Fibroblast of skin of left biceps (primary cell): ENCODE data around the gene TMX1.

Experiments
- DNase-seq, 2 experiments: peaks; one replicate each; pipeline ENCODE4 v3.0.0-alpha.2; 2013; ENCODE audit warnings: low read depth in 2 of 2

TMX1 gene

GRCh38 chr14:51293149-51293911 lies 53.3 kb downstream of the TMX1 start:
- DNase-seq: no peak

DNA sequence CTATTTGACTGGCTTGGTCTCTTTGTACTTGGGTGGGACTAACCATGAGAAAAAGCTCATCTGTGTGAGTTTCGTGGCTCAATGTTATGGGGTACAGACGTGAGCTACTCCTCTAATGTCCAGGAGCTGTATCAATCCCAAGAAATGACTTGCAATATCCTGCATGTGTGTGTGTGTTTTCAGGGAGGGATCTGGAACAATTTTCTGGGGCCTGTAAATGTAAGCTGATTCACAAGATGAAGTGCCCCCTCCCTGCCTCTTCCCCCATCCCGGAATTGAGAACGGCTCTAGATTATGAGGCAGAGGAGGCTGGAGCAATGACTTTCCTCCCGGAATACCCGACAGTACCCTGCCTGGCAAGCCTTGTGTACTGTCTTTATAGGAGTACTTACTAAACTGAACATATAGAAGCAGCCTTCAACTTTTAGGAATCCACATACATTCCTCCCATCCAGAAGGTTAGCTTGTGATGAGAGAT lies 53.9 kb downstream of the TMX1 start:
- DNase-seq: no peak

DNA sequence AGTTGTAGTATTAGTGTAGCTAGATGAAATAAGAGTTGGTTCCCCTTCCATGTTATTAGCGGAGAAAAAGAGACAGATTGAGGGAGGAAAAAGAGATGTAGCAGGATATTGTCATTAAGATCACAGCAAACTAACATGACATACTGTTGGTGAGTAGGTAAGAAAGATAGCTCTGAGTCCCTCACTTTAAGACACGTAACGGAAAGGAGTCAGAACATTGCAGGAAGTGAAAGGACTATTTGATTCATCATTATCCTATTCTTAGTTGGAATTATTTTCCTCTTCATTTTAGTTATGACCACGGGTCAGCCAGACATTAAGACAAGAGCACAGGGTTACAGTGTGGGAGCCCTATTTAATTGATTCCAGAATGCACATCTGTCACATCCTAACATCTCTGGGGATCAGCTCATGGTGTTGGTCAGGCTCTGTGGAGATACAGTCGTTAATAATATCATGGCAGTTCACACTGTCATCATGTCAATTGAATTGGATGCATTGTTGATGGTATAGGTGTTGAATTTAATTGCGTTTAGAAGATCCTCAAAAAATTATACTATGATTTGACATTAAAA lies 55.0 kb downstream of the TMX1 start:
- DNase-seq: no peak

DNA sequence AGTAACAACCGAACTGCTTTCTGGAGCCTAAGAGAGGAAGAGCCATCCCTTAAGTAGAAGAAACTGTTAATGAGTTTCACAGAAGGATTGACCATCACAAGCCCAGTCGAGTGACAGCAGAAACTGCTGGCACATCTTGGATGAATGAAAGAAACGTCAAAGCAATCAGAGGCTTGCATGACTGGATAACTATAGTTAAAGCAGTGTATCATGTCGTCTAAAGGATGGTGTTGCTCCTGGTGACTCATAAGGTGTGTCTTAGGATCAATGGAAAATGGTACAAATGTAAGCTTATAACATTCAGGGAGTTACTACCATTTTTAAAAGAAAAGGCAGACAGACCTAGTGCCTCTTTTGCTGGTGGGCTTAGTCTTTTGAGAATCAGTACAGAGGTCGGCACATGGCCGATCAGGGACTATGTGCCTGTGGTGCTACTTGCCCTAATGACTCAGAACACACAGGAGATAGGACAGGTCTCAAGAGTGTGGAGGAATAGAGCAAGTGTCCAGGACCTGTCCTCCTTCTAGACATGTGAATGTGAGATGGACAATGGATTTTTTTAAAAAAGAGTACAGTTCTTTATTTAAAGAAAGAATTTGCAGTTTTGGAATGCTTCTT lies 55.7 kb downstream of the TMX1 start:
- DNase-seq: no peak

GRCh38 chr14:51297066-51297465 lies 57.0 kb downstream of the TMX1 start:
- DNase-seq: no peak

DNA sequence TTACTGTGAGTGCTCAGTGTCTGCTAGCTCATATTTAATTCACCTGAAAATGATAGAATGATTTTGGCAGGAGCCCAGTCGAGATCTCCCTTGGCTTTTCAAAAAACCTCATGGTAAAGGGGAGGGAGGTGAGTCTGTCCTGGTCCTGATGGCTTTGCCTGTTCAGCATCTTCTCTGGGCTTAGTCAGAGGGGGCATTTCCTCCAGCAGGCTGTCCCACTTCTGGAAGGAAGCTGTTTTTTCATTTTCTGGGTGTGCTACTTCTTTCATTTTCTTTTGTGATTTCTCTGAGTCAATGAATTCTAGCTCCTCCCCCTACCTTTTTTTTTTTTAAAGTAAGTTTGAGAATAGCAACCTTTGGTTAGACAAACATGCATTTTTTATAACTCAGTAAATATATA lies 58.8 kb downstream of the TMX1 start:
- no peak for DNase-seq

GRCh38 chr14:51302295-51303030 lies 62.4 kb downstream of the TMX1 start:
- no peak for DNase-seq

DNA sequence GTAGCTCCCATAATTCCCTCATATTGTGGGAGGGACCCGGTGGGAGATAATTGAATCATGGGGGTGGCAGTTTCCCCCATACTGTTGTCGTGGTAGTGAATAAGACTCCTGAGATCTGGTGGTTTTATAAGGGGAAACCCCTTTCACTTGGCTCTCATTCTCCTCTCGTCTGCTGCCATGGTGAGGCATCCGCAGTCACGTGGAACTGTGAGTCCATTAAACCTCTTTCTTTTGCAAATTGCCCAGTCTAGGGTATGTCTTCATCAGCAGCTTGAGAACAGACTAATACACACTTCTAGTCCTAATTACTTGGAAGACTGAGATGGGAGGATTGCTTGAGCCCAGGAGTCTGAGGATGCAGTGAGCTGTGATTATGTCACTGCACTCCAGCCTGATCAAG lies 64.4 kb downstream of the TMX1 start:
- no peak for DNase-seq

DNA sequence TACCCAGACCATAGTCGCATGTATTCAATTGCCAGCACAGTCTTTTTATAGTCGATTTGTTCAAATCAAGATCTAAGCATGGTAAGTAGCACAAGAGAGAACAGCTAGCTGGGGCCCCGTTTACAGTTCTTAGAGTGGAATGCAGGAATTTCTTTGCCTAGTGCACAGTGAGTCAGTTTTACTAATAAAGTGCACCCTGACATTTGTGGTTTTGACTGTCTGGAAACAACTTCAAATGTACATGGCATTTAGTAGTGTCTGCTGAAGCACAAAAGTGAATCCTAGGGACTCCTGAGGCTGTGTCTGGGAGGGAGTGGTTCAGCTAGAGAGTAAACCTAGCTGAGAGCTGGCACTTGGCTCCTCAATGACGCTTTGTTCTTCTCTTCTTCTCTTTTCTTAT lies 64.9 kb downstream of the TMX1 start:
- DNase-seq: peak; percentile 87 to 88

DNA sequence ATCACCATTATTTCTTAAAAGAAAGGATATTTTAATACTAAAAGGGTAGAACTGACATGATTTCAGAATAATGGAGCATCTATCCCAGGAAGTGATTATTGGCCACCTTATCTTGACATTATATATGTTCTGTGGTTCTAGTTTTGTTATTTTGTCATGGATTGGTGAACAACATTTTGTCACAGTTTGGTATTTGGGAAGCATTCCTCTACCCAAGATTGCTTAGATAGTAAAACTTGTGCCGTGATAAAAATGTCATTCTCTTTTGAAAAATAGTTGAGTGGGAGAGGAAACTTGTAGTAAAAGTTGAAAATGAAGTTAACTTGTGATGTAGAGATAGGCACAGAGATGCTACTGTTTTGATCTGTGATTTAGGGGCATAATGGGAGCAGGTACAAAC lies 65.7 kb downstream of the TMX1 start:
- DNase-seq: no peak
